Mucosa of rectum (tissue), 2 donors: ENCODE data around the gene ALDH6A1.

Experiments
- H3K27ac ChIP-seq, 2 donors: one replicate each; pipeline ENCODE4 v1.7.0; 2013; ENCODE audit warnings: inconsistent platforms in 2 of 2, low read depth in 2 of 2, low read length in 2 of 2
- H3K27me3 ChIP-seq, 2 donors: one replicate each; pipeline ENCODE4 v1.7.0; 2013; ENCODE audit warnings: low read length in 2 of 2; ENCODE audit not compliant: control insufficient read depth in 2 of 2, insufficient read depth in 2 of 2
- H3K36me3 ChIP-seq, 2 donors: one replicate each; pipeline ENCODE4 v1.7.0; 2013; ENCODE audit warnings: low read length in 2 of 2; ENCODE audit not compliant: control insufficient read depth in 2 of 2, insufficient read depth in 2 of 2
- H3K4me1 ChIP-seq, 2 donors: one replicate each; pipeline ENCODE4 v1.7.0; 2013; ENCODE audit warnings: low read length in 2 of 2, mild to moderate bottlenecking in 1 of 2; ENCODE audit not compliant: control insufficient read depth in 2 of 2, insufficient read depth in 2 of 2
- H3K4me3 ChIP-seq, 2 donors: one replicate each; pipeline ENCODE4 v1.7.0; 2013; ENCODE audit warnings: low read length in 2 of 2
- H3K9ac ChIP-seq, 2 donors: one replicate each; pipeline ENCODE4 v1.7.0; 2013; ENCODE audit warnings: low read length in 2 of 2, low read depth in 1 of 2, mild to moderate bottlenecking in 1 of 2
- H3K9me3 ChIP-seq, 2 donors: one replicate each; pipeline ENCODE4 v1.7.0; 2013; ENCODE audit warnings: low read length in 2 of 2; ENCODE audit not compliant: control insufficient read depth in 2 of 2
- donor health status: healthy.
- donor health status: Normal muscosa, but diverticular disease.

Gene ALDH6A1

GRCh38 chr14:74018586-74019407, 65.5 kb downstream of the ALDH6A1 start, which contains the start of the genes BBOF1 and ENTPD5:
BBOF1 (plus strand) TSS chr14:74019349; CDS start chr14:74019479, 130 bp downstream.
ENTPD5 (minus strand) TSS chr14:74019288; CDS start chr14:73988102, 31,186 bp downstream.
- peaks cover 0 to 4% of the 10 kb centered on the region in 2 donors for H3K36me3 ChIP-seq
- H3K4me1 ChIP-seq = peaks cover 9 to 18% of the 10 kb centered on the region in 2 donors
- H3K9ac ChIP-seq = peak within 1 kb of the TSS; percentile 97 to 100
- H3K4me3 ChIP-seq = peak within 1 kb of the TSS; percentile 85 to 93
- H3K27me3 ChIP-seq = no peaks in the 10 kb centered on the region
- H3K9me3 ChIP-seq = no peaks in the 10 kb centered on the region
- H3K27ac ChIP-seq = peak within 1 kb of the TSS; percentile 99 to 100

GRCh38 chr14:74018174-74018585, 66.1 kb downstream of the ALDH6A1 start:
- no peaks in the 10 kb centered on the region for H3K9me3 ChIP-seq
- H3K4me3 ChIP-seq = peak overlapping the region; percentile 85 to 93
- H3K4me1 ChIP-seq = peaks cover 9 to 18% of the 10 kb centered on the region in 2 donors
- H3K27ac ChIP-seq = peak overlapping the region; percentile 99 to 100
- peak overlapping the region; percentile 97 to 100 for H3K9ac ChIP-seq
- no peaks in the 10 kb centered on the region for H3K27me3 ChIP-seq
- peaks cover 0 to 5% of the 10 kb centered on the region in 2 donors for H3K36me3 ChIP-seq

GRCh38 chr14:74015963-74016362, 68.3 kb downstream of the ALDH6A1 start:
- Histone ChIP-seq H3K27ac (peak overlapping the region; percentile 9 to 53), H3K9me3 (no peaks in the 10 kb centered on the region)

GRCh38 chr14:74015176-74015575, 69.1 kb downstream of the ALDH6A1 start:
- peaks cover 5 to 14% of the 10 kb centered on the region in 2 donors for H3K36me3 ChIP-seq
- H3K4me3 ChIP-seq = no peak overlapping the region
- H3K27me3 ChIP-seq = no peaks in the 10 kb centered on the region
- no peak overlapping the region for H3K27ac ChIP-seq
- H3K4me1 ChIP-seq = peaks cover 9 to 18% of the 10 kb centered on the region in 2 donors
- no peak overlapping the region for H3K9ac ChIP-seq
- no peaks in the 10 kb centered on the region for H3K9me3 ChIP-seq

More at GRCh38 chr14:74015963-74016362, 68.3 kb downstream of the ALDH6A1 start:
- H3K4me3 ChIP-seq = no peak overlapping the region
- H3K9ac ChIP-seq = no peak overlapping the region
- peaks cover 9 to 18% of the 10 kb centered on the region in 2 donors for H3K4me1 ChIP-seq
- H3K36me3 ChIP-seq = peaks cover 5 to 9% of the 10 kb centered on the region in 2 donors
- H3K27me3 ChIP-seq = no peaks in the 10 kb centered on the region

- H3K4me1 ChIP-seq = peaks cover 3 to 12% of the 10 kb centered on the region in 2 donors
Measured at GRCh38 chr14:74014299-74014698, 70.0 kb downstream of the ALDH6A1 start.

GRCh38 chr14:74008843-74009499, 75.3 kb downstream of the ALDH6A1 start:
- H3K9me3 ChIP-seq = no peaks in the 10 kb centered on the region

More at GRCh38 chr14:74014299-74014698, 70.0 kb downstream of the ALDH6A1 start:
- Histone ChIP-seq H3K27ac (no peak overlapping the region), H3K9me3 (no peaks in the 10 kb centered on the region), H3K36me3 (peaks cover 5 to 14% of the 10 kb centered on the region in 2 donors), H3K27me3 (no peaks in the 10 kb centered on the region), H3K4me3 (no peak overlapping the region), H3K9ac (no peak overlapping the region)

More at GRCh38 chr14:74008843-74009499, 75.3 kb downstream of the ALDH6A1 start:
- Histone ChIP-seq H3K9ac (peak overlapping the region in 1 of 2 donors; percentile 12), H3K27me3 (no peaks in the 10 kb centered on the region), H3K36me3 (peaks cover 2 to 23% of the 10 kb centered on the region in 2 donors), H3K4me3 (no peak overlapping the region), H3K27ac (peak overlapping the region; percentile 52 to 67), H3K4me1 (peaks cover 0 to 8% of the 10 kb centered on the region in 2 donors)
